ENCODE data around the gene PEAK1.
"Not testable (repeated sequence)": the region's sequence is repeated elsewhere in the genome, so short reads cannot be mapped to it uniquely, and the experiment has no call there.

Gene PEAK1

GRCh38 chr15:77171221-77171967 lies 248.5 kb downstream of the PEAK1 start:
- no peak for DNase-seq

DNA sequence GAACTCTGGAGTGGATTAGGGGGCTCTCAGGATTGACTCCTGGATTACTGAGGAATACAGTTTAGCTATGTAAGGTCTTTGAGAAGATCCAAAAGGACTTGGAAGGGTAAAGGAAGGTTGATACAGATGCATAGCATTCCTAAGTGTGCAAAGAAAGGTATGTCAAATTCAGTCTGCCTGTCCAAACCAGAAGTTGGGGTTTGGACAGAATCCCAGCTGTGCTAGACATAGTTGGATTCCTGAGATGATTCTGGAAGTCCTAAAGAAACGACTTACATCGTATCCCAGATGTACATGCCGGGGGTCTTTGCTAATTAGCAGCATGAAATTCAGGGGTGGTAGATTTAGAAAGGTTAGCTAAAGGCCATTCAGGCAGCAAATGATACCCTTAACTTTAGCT lies 251.3 kb downstream of the PEAK1 start:
- no peak for DNase-seq

DNA sequence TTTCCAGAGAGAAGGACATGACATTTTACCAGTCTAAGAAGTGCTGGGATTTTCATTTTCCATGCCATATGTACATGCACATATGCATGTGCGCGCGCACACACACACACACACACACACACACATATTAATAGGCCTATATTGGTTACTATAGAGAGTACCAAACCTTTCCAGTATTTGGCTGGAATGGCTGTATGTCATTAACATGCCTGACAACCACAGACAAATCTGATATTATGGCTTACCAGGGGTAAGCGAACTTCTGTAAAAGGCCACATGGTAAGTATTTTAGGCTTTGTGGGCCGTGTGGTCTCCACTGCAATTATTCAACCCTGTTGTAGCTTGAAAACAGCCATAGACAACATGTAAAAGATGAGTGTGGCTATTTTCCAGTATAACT lies 251.8 kb downstream of the PEAK1 start:
- no peak for DNase-seq

GRCh38 chr15:77167406-77167805 lies 252.5 kb downstream of the PEAK1 start:
- DNase-seq, result no peak

- DNase-seq, result no peak
These were observed 256.0 kb downstream of the PEAK1 start for GRCh38 chr15:77163781-77164384.

- no peak for DNase-seq
These were observed 256.9 kb downstream of the PEAK1 start for GRCh38 chr15:77162872-77163633.

GRCh38 chr15:77160562-77161478 lies 259.1 kb downstream of the PEAK1 start:
- DNase-seq, result no peak

DNA sequence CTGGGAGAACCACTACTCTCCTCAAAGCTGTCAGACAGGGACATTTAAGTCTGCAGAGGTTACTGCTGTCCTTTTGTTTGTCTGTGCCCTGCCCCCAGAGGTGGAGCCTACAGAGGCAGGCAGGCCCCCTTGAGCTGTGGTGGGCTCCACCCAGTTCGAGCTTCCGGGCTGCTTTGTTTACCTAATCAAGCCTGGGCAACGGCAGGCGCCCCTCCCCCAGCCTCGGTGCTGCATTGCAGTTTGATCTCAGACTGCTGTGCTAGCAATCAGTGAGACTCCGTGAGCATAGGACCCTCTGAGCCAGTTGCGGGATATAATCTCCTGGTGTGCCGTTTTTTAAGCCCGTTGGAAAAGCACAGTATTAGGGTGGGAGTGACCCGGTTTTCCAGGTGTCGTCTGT lies 263.9 kb downstream of the PEAK1 start:
- not testable (repeated sequence) for DNase-seq

DNA sequence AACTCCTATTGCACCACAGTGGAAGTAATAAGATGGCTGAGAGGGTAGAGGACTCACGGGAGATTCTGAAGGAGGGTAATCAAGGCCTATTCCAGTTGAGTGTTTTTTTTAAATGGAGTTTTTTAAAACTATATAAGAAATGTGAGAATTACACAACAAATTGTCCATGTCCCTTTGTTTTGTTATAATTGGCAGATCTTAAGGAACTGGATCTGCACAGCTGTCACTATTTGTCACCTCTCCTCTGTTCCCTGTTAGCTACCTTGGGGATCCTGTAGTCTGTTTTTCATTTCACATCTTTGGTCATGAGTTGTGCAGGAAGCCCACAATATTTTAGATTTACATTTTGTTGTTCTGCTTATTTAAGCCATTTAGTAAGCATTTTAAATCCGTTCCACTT lies 271.7 kb downstream of the PEAK1 start:
- DNase-seq, result no peak

DNA sequence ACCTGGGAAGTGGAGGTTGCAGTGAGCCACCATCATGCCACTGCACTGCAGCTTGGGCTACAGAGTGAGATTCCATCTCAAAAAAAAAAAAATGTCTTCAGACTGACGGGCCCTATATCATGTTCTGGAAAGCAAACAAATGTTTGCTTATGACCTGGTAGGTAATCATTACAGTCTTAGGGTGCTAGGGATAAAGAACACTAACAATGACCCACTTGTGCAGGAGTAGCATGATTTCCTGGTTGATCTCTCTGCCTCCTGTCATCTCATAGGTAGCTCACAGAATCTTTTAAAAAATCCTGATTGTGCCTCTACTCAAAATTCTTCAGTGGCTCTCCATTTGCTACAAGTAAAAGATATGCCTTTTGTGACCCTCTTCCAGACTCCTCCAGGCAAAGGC lies 274.5 kb downstream of the PEAK1 start:
- no peak for DNase-seq

- DNase-seq, result no peak
These were observed 275.3 kb downstream of the PEAK1 start for GRCh38 chr15:77144492-77145070.

DNA sequence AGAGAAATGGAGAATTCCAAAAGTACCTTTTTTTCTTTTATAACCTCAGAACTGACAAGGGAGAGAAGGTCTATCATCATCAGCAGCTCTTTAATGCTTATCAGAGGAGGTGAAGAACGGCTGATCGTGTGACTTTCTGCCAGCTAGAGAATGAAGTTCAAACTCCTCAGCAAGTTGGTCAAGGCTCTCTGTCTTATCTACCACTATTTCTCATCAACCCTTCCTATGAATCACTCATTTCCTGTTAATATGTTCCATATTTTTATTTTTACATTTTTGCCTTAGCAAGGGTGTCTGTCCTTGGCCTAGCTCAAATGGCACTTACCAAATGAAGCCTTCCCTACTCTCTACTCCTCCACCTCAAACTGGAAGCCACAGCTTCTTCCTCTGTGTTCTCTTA lies 275.9 kb downstream of the PEAK1 start:
- DNase-seq, result no peak

GRCh38 chr15:77143616-77144015 lies 276.3 kb downstream of the PEAK1 start:
- DNase-seq, result no peak

DNA sequence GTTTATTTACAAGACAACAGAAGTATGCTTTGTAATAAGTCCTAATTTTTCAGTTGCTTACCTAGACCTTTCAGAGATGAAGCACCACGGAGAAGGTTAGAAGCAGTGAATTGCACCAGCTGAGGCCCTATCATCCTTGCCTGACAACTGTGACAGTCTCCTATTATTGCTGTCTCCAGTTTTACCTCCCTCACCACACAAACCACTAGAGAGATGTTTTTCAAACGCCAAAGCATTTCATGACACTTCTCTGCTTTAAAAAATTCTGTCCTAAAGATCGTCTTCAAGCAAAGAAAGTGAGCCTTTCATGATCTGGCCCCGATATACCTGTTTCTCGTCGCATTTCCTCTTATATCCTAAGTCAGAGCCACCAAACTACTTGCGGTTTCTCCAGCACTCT lies 276.7 kb downstream of the PEAK1 start:
- no peak for DNase-seq

DNA sequence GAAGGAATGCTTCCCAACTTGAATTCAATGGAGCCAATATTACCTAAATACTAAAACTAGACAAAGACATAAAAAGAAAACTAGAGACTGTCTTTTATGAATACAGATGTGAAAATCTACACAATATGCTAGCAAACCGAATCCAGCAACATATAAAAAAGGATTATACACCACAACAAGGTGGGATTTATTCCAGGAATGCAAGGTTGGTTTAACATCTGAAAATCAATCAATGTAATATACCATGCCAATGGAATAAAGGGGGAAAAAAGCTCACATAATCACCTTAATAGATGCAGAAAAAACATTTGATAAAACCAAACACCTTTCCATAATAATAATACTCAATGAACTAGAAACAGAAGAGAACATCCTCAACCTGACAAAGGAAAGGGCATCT lies 279.7 kb downstream of the PEAK1 start:
- no peak for DNase-seq

DNA sequence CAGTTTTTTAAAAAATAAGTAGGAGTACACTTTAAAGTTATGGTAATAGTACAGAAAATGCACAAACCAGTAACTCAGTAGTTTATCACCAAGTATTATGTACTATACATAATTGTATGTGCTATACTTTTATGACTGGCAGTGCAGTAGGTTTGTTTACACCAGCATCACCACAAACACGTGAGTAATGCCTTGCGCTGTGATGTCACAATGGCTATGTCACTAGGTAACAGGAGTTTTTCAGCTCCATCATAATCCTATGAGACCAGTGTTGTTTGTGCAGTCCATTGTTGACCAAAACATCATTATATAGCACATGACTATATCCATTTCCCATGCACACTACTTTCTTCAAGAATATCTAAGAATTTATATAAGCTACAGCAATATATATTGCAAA lies 280.6 kb downstream of the PEAK1 start:
- no peak for DNase-seq

GRCh38 chr15:77138167-77138522 lies 281.8 kb downstream of the PEAK1 start:
- no peak for DNase-seq

GRCh38 chr15:77135181-77135580 lies 284.7 kb downstream of the PEAK1 start:
- no peak for DNase-seq

- DNase-seq, result no peak
These were observed 289.5 kb downstream of the PEAK1 start for GRCh38 chr15:77130315-77130930.

GRCh38 chr15:77127626-77128025 lies 292.3 kb downstream of the PEAK1 start:
- no peak for DNase-seq

- no peak for DNase-seq
These were observed 293.2 kb downstream of the PEAK1 start for GRCh38 chr15:77126529-77127326.

All from activated CD4-positive, alpha-beta T cell treated with anti-CD3 and anti-CD28 coated beads, Interleukin-2, amount 50 U/mL, for 1 hour (primary cell).